Hepatocyte (in vitro differentiated cells): ENCODE data around the gene NCOA4.
"Not testable (repeated sequence)": the region's sequence is repeated elsewhere in the genome, so short reads cannot be mapped to it uniquely, and the experiment has no call there.

Experiments
- CTCF ChIP-seq: fragments of 200-600 bp; sonication (generic); IDR thresholded peaks from 2 replicates; pipeline ENCODE4 v1.5.1; 2016; ENCODE audit warnings: antibody characterized with exemption, mild to moderate bottlenecking; ENCODE audit not compliant: poor library complexity
- EZH2 ChIP-seq: fragments of 200-600 bp; sonication (generic); IDR thresholded peaks from 2 replicates; pipeline ENCODE4 v1.6.1; 2016; ENCODE audit warnings: antibody characterized with exemption, mild to moderate bottlenecking, borderline replicate concordance
- EZH2phosphoT487 ChIP-seq: fragments of 200-600 bp; sonication (generic); IDR thresholded peaks from one replicate; pipeline ENCODE4 v1.6.1; 2018; ENCODE audit warnings: antibody characterized with exemption, mild to moderate bottlenecking, low read depth, moderate library complexity; ENCODE audit not compliant: unreplicated experiment, severe bottlenecking

GRCh38 chr10:45984473-45984872 is 46.0 kb downstream of the NCOA4 start:
- TF ChIP-seq EZH2, CTCF, EZH2phosphoT487: not testable (repeated sequence)
